Measurements from ENCODE around the gene DBNL. TPM values are rescaled to one million over a fixed set of nuclear protein-coding genes. Genes with fewer than 3 reads are reported as not detected.

DBNL gene
- total RNA-seq, 4 donors from 2014 or later, result 108 to 165 (median 138) TPM

- 72 to 74% methylated on average over 2 of the region's 2 CpGs for WGBS, 2 donors
- DNase-seq, result no peak
- Histone ChIP-seq H3K36me3 (no peaks in the 10 kb centered on the region), H3K4me3 (replicated peaks in 1 of 3) (no peak overlapping the region), H3K9me3 (no peaks in the 10 kb centered on the region), H3K27me3 (no peaks in the 10 kb centered on the region), H3K4me1 (no peaks in the 10 kb centered on the region), H3K27ac (no peak overlapping the region)
- intact Hi-C loops (cut with DNase I), result no loop called here
- TF ChIP-seq, protein P1, sequence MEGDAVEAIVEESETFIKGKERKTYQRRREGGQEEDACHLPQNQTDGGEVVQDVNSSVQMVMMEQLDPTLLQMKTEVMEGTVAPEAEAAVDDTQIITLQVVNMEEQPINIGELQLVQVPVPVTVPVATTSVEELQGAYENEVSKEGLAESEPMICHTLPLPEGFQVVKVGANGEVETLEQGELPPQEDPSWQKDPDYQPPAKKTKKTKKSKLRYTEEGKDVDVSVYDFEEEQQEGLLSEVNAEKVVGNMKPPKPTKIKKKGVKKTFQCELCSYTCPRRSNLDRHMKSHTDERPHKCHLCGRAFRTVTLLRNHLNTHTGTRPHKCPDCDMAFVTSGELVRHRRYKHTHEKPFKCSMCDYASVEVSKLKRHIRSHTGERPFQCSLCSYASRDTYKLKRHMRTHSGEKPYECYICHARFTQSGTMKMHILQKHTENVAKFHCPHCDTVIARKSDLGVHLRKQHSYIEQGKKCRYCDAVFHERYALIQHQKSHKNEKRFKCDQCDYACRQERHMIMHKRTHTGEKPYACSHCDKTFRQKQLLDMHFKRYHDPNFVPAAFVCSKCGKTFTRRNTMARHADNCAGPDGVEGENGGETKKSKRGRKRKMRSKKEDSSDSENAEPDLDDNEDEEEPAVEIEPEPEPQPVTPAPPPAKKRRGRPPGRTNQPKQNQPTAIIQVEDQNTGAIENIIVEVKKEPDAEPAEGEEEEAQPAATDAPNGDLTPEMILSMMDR (IDR thresholded peaks at IDR 0.05), result no peak
- no peak for TF ChIP-seq POLR2A (IDR thresholded peaks at IDR 0.05)
Measured at GRCh38 chr7:44094365-44094764, 49.9 kb downstream of the DBNL start.

- Histone ChIP-seq H3K27me3 (no peaks in the 10 kb centered on the region), H3K4me3 (replicated peaks in 1 of 3) (no peak overlapping the region), H3K4me1 (no peaks in the 10 kb centered on the region), H3K9me3 (no peaks in the 10 kb centered on the region), H3K27ac (no peak overlapping the region), H3K36me3 (no peaks in the 10 kb centered on the region)
- no peak for DNase-seq
- TF ChIP-seq, protein P1 (IDR thresholded peaks at IDR 0.05), result no peak
- TF ChIP-seq POLR2A (IDR thresholded peaks at IDR 0.05), result no peak
- intact Hi-C loops (cut with DNase I), result no loop called here
- WGBS, 2 donors, result 67 to 78% methylated on average over 2 of the region's 2 CpGs
Measured at GRCh38 chr7:44094883-44095592, 50.5 kb downstream of the DBNL start.

GRCh38 chr7:44095781-44096180, 51.3 kb downstream of the DBNL start:
- no peak for TF ChIP-seq POLR2A (IDR thresholded peaks at IDR 0.05)
- TF ChIP-seq, protein P1 (IDR thresholded peaks at IDR 0.05), result no peak
- Histone ChIP-seq H3K27ac (no peak overlapping the region), H3K4me1 (no peaks in the 10 kb centered on the region), H3K9me3 (no peaks in the 10 kb centered on the region), H3K4me3 (replicated peaks in 1 of 3) (no peak overlapping the region), H3K27me3 (no peaks in the 10 kb centered on the region), H3K36me3 (no peaks in the 10 kb centered on the region)
- no peak for DNase-seq
- intact Hi-C loops (cut with DNase I), result no loop called here
- 91 to 100% methylated on average over 3 of the region's 3 CpGs for WGBS, 2 donors

GRCh38 chr7:44096326-44096881, 51.9 kb downstream of the DBNL start:
- no peaks in the 10 kb centered on the region for H3K36me3 ChIP-seq
- no peaks in the 10 kb centered on the region for H3K4me1 ChIP-seq
- H3K27me3 ChIP-seq, result no peaks in the 10 kb centered on the region
- no peaks in the 10 kb centered on the region for H3K9me3 ChIP-seq
- TF ChIP-seq, protein P1 (IDR thresholded peaks at IDR 0.05), result no peak
- TF ChIP-seq POLR2A (IDR thresholded peaks at IDR 0.05), result no peak
- WGBS, 2 donors, result 75 to 77% methylated on average over 8 of the region's 8 CpGs
- no peak overlapping the region for H3K27ac ChIP-seq
- DNase-seq, result no peak
- intact Hi-C loops (cut with DNase I), result no loop called here
- H3K4me3 ChIP-seq (replicated peaks in 1 of 3), result no peak overlapping the region
